Breast epithelium (tissue), 3 donors: ENCODE data around the gene IDH3A.

ENCODE experiments used
- POLR2A ChIP-seq: fragments of 450-650 bp; IDR thresholded peaks from one replicate; pipeline ENCODE4 v1.6.1; 2016; ENCODE audit warnings: antibody characterized with exemption, mild to moderate bottlenecking, moderate library complexity
- TF ChIP-seq, protein P1 (sequence below), 3 donors: fragments of 450-650 bp; IDR thresholded peaks; one replicate each; pipeline ENCODE4 v1.5.1; 2016 to 2017; ENCODE audit warnings: antibody characterized with exemption in 3 of 3, mild to moderate bottlenecking in 3 of 3, moderate library complexity in 3 of 3

DNA sequence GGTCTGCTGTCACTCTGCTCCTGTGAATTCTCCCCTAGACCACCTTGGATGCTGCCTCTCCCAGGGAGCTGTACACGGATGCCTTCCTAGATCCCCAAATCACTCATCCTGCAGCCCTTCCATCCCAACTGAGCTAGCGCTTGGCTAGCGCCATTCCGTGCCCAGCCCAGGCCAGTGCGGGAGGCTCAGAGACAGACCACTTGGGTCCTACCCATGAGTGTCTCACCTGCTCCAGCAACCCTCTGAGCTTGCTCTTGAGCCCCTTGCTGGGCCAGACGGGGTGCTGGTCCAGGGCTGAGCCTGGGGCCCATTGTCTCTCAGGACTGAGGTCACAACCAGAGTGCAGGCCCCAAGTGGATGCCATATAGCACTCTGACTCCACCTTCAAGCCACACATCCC is 39.1 kb upstream of the IDH3A start:
- TF ChIP-seq, protein P1, sequence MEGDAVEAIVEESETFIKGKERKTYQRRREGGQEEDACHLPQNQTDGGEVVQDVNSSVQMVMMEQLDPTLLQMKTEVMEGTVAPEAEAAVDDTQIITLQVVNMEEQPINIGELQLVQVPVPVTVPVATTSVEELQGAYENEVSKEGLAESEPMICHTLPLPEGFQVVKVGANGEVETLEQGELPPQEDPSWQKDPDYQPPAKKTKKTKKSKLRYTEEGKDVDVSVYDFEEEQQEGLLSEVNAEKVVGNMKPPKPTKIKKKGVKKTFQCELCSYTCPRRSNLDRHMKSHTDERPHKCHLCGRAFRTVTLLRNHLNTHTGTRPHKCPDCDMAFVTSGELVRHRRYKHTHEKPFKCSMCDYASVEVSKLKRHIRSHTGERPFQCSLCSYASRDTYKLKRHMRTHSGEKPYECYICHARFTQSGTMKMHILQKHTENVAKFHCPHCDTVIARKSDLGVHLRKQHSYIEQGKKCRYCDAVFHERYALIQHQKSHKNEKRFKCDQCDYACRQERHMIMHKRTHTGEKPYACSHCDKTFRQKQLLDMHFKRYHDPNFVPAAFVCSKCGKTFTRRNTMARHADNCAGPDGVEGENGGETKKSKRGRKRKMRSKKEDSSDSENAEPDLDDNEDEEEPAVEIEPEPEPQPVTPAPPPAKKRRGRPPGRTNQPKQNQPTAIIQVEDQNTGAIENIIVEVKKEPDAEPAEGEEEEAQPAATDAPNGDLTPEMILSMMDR (IDR thresholded peaks at IDR 0.05), result no peak
- TF ChIP-seq POLR2A, result no peak
